ENCODE data around the gene GPR17. TPM values are rescaled to one million over a fixed set of nuclear protein-coding genes. Genes with fewer than 3 reads are reported as not detected.

Gene GPR17
- total RNA-seq, 1 donor = not detected

GRCh38 chr2:127672341-127673224, 26.6 kb downstream of the GPR17 start:
- H3K9me3 ChIP-seq (ENCODE audit: low read depth, low read length) = no peaks in the 10 kb centered on the region
- no peak overlapping the region for H3K4me3 ChIP-seq (ENCODE audit: low read length)
- H3K4me1 ChIP-seq (ENCODE audit: insufficient read depth, low read length) = peaks cover 9% of the 10 kb centered on the region
- peaks cover 41% of the 10 kb centered on the region for H3K27me3 ChIP-seq (ENCODE audit: insufficient read depth, low read length)

- H3K27me3 ChIP-seq (ENCODE audit: insufficient read depth, low read length) = peaks cover 39% of the 10 kb centered on the region
- H3K4me3 ChIP-seq (ENCODE audit: low read length) = no peak overlapping the region
- peaks cover 9% of the 10 kb centered on the region for H3K4me1 ChIP-seq (ENCODE audit: insufficient read depth, low read length)
- no peaks in the 10 kb centered on the region for H3K9me3 ChIP-seq (ENCODE audit: low read depth, low read length)
Measured at GRCh38 chr2:127673291-127674069, 27.5 kb downstream of the GPR17 start.

- no peaks in the 10 kb centered on the region for H3K9me3 ChIP-seq (ENCODE audit: low read depth, low read length)
- H3K4me3 ChIP-seq (ENCODE audit: low read length) = no peak overlapping the region
- H3K4me1 ChIP-seq (ENCODE audit: insufficient read depth, low read length) = peaks cover 9% of the 10 kb centered on the region
- H3K27me3 ChIP-seq (ENCODE audit: insufficient read depth, low read length) = peaks cover 35% of the 10 kb centered on the region
Measured at GRCh38 chr2:127674241-127675209, 28.6 kb downstream of the GPR17 start.

GRCh38 chr2:127675331-127676261, 29.6 kb downstream of the GPR17 start, which contains the start of gene LIMS2:
LIMS2 (minus strand) TSS chr2:127675530; CDS start chr2:127675024, 506 bp downstream.
- H3K4me1 ChIP-seq (ENCODE audit: insufficient read depth, low read length) = peaks cover 9% of the 10 kb centered on the region
- H3K9me3 ChIP-seq (ENCODE audit: low read depth, low read length) = no peaks in the 10 kb centered on the region
- H3K27me3 ChIP-seq (ENCODE audit: insufficient read depth, low read length) = peaks cover 31% of the 10 kb centered on the region
- H3K4me3 ChIP-seq (ENCODE audit: low read length) = no peak within 1 kb of the TSS

GRCh38 chr2:127676906-127677305, 31.0 kb downstream of the GPR17 start:
- no peak overlapping the region for H3K4me3 ChIP-seq (ENCODE audit: low read length)
- H3K4me1 ChIP-seq (ENCODE audit: insufficient read depth, low read length) = peaks cover 9% of the 10 kb centered on the region
- peaks cover 29% of the 10 kb centered on the region for H3K27me3 ChIP-seq (ENCODE audit: insufficient read depth, low read length)
- no peaks in the 10 kb centered on the region for H3K9me3 ChIP-seq (ENCODE audit: low read depth, low read length)

GRCh38 chr2:127678531-127678930, 32.6 kb downstream of the GPR17 start:
- Histone ChIP-seq H3K27me3 (ENCODE audit: insufficient read depth, low read length) (peaks cover 28% of the 10 kb centered on the region), H3K4me1 (ENCODE audit: insufficient read depth, low read length) (peaks cover 9% of the 10 kb centered on the region), H3K9me3 (ENCODE audit: low read depth, low read length) (no peaks in the 10 kb centered on the region), H3K4me3 (ENCODE audit: low read length) (no peak overlapping the region)

- Histone ChIP-seq H3K9me3 (ENCODE audit: low read depth, low read length) (no peaks in the 10 kb centered on the region), H3K4me1 (ENCODE audit: insufficient read depth, low read length) (peaks cover 9% of the 10 kb centered on the region), H3K27me3 (ENCODE audit: insufficient read depth, low read length) (peaks cover 24% of the 10 kb centered on the region), H3K4me3 (ENCODE audit: low read length) (no peak overlapping the region)
Measured at GRCh38 chr2:127678991-127679390, 33.0 kb downstream of the GPR17 start.

- Histone ChIP-seq H3K27me3 (ENCODE audit: insufficient read depth, low read length) (peaks cover 16% of the 10 kb centered on the region), H3K9me3 (ENCODE audit: low read depth, low read length) (no peaks in the 10 kb centered on the region), H3K4me1 (ENCODE audit: insufficient read depth, low read length) (peaks cover 4% of the 10 kb centered on the region), H3K4me3 (ENCODE audit: low read length) (no peak overlapping the region)
Measured at GRCh38 chr2:127679680-127680361, 33.9 kb downstream of the GPR17 start.

GRCh38 chr2:127680706-127681287, 34.8 kb downstream of the GPR17 start:
- no peak overlapping the region for H3K4me3 ChIP-seq (ENCODE audit: low read length)
- peaks cover 1% of the 10 kb centered on the region for H3K4me1 ChIP-seq (ENCODE audit: insufficient read depth, low read length)
- H3K27me3 ChIP-seq (ENCODE audit: insufficient read depth, low read length) = peaks cover 13% of the 10 kb centered on the region
- H3K9me3 ChIP-seq (ENCODE audit: low read depth, low read length) = no peaks in the 10 kb centered on the region

- H3K4me1 ChIP-seq (ENCODE audit: insufficient read depth, low read length) = no peaks in the 10 kb centered on the region
- H3K27me3 ChIP-seq (ENCODE audit: insufficient read depth, low read length) = peaks cover 9% of the 10 kb centered on the region
- no peak overlapping the region for H3K4me3 ChIP-seq (ENCODE audit: low read length)
- no peaks in the 10 kb centered on the region for H3K9me3 ChIP-seq (ENCODE audit: low read depth, low read length)
Measured at GRCh38 chr2:127681288-127681804, 35.4 kb downstream of the GPR17 start.

GRCh38 chr2:127681976-127682857, 36.3 kb downstream of the GPR17 start:
- no peaks in the 10 kb centered on the region for H3K9me3 ChIP-seq (ENCODE audit: low read depth, low read length)
- H3K4me1 ChIP-seq (ENCODE audit: insufficient read depth, low read length) = no peaks in the 10 kb centered on the region
- H3K27me3 ChIP-seq (ENCODE audit: insufficient read depth, low read length) = no peaks in the 10 kb centered on the region
- no peak overlapping the region for H3K4me3 ChIP-seq (ENCODE audit: low read length)

GRCh38 chr2:127683056-127683455, 37.1 kb downstream of the GPR17 start:
- Histone ChIP-seq H3K27me3 (ENCODE audit: insufficient read depth, low read length) (no peaks in the 10 kb centered on the region), H3K4me1 (ENCODE audit: insufficient read depth, low read length) (no peaks in the 10 kb centered on the region), H3K9me3 (ENCODE audit: low read depth, low read length) (no peaks in the 10 kb centered on the region), H3K4me3 (ENCODE audit: low read length) (no peak overlapping the region)

Data from mononuclear cell (primary cell).